Measurements from ENCODE around the gene POMT2. TPM values are rescaled to one million over a fixed set of nuclear protein-coding genes. Genes with fewer than 3 reads are reported as not detected.

POMT2 gene
- total RNA-seq, 6 experiments from 2014 or later = 21.7 to 39.0 (median 27.5) TPM

DNA sequence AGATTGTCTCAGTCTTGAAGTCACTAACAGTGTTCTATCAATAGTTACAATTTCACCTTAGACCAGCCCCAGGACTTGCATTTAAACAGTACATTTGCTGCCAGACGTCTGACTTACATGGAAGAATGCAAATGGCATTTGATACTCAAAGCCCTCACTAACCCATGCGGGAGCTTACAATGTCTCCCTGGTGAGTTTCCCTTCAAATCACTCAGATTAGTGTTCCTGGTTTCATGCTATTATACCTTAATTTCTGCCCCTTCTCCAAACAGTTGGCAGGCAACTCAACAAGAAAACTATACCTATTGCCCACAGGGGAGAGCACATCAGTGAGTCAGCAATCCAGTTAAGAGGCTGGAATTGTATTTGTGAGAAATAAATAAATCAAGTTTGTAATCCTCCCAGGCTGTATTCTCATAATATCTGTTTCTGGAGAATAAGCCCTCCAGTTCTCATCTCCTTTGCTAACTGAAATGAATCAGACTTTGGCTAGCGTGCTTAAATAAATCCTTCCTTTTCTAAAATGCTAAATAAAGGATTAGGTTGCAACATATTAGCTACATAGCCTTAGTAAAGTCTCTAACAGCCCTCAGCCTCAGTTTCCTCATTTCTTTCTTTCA is 23.8 kb upstream of the POMT2 start:
- DNase-seq = no peak
- peaks cover 15% of the 10 kb centered on the region for H3K4me1 Mint-ChIP-seq (ENCODE audit: low read depth)
- H3K9me3 Mint-ChIP-seq = no peaks in the 10 kb centered on the region
- no peak overlapping the region for H3K4me3 Mint-ChIP-seq
- H3K36me3 Mint-ChIP-seq (ENCODE audit: low read depth) = peaks cover 13% of the 10 kb centered on the region; the same call in 1 of the 2 replicates
- H3K27ac Mint-ChIP-seq = no peak overlapping the region
- no peaks in the 10 kb centered on the region; the same call in 1 of the 2 replicates for H3K27me3 Mint-ChIP-seq (ENCODE audit: insufficient read depth)
- TF ChIP-seq, protein P1, sequence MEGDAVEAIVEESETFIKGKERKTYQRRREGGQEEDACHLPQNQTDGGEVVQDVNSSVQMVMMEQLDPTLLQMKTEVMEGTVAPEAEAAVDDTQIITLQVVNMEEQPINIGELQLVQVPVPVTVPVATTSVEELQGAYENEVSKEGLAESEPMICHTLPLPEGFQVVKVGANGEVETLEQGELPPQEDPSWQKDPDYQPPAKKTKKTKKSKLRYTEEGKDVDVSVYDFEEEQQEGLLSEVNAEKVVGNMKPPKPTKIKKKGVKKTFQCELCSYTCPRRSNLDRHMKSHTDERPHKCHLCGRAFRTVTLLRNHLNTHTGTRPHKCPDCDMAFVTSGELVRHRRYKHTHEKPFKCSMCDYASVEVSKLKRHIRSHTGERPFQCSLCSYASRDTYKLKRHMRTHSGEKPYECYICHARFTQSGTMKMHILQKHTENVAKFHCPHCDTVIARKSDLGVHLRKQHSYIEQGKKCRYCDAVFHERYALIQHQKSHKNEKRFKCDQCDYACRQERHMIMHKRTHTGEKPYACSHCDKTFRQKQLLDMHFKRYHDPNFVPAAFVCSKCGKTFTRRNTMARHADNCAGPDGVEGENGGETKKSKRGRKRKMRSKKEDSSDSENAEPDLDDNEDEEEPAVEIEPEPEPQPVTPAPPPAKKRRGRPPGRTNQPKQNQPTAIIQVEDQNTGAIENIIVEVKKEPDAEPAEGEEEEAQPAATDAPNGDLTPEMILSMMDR (IDR thresholded peaks at IDR 0.05) = no peak

- Mint-ChIP-seq H3K9me3 (no peaks in the 10 kb centered on the region), H3K4me3 (no peak overlapping the region), H3K27ac (no peak overlapping the region), H3K36me3 (ENCODE audit: low read depth) (peaks cover 13% of the 10 kb centered on the region; the same call in 1 of the 2 replicates), H3K4me1 (ENCODE audit: low read depth) (peaks cover 22% of the 10 kb centered on the region), H3K27me3 (ENCODE audit: insufficient read depth) (no peaks in the 10 kb centered on the region; the same call in 1 of the 2 replicates)
- DNase-seq = no peak
- TF ChIP-seq, protein P1 (IDR thresholded peaks at IDR 0.05) = no peak
Observed at GRCh38 chr14:77343662-77344061, 23.0 kb upstream of the POMT2 start.

DNA sequence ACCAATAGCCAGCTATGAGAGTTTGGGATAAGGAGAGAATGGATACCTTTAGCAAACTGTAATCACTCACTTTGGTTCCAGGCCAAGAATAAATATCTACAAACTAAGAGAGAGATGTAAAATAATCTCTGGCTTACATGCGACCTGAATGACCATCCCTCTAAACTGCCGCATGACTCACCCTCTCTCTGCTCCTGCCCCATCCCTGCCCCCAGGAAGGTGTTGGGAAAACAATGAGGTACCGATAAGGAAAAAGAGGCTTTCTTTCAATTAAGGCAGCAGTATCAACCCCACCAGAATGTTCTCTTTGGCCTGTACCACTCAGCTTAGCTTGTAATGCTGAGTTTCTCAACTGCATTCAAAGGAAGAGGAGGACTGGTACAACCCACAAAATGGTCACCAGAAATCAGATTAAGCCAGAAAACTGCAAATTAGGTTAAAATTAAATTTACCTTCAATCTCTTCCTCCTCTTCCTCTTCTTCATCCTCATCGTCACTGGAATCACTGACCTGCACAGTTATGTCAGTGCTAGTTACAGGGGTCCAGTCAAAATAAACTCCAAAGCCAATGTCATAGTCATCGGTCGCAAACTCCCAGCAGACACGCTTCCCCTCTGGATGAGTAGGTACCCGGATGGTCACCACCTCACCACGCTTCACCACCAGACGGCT is 22.2 kb upstream of the POMT2 start:
- Mint-ChIP-seq H3K4me3 (no peak overlapping the region), H3K27me3 (ENCODE audit: insufficient read depth) (no peaks in the 10 kb centered on the region; the same call in 1 of the 2 replicates), H3K4me1 (ENCODE audit: low read depth) (peaks cover 22% of the 10 kb centered on the region), H3K36me3 (ENCODE audit: low read depth) (peaks cover 13% of the 10 kb centered on the region; the same call in 1 of the 2 replicates), H3K27ac (no peak overlapping the region), H3K9me3 (no peaks in the 10 kb centered on the region)
- DNase-seq = no peak
- TF ChIP-seq, protein P1 (IDR thresholded peaks at IDR 0.05) = no peak

DNA sequence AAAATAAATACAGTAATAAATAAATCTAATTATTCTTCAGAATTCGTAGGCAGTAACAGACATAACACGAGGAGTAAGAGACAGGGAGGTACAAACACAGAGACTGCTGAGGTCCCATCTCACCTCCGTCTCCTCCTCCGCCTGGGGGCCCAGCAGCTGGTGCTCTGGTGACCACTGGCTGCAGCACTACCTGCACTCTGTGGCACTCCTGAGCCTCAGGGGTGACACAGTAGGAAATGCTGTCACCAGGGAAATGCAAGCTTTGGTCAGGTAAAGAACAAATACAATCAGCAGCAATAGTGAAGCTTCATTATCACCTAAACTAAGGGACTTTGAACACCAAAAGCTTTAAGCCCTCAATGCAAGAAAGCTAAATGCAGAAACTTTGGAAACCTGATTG is 19.7 kb upstream of the POMT2 start:
- H3K36me3 Mint-ChIP-seq (ENCODE audit: low read depth) = peaks cover 13% of the 10 kb centered on the region; the same call in 1 of the 2 replicates
- no peaks in the 10 kb centered on the region; the same call in 1 of the 2 replicates for H3K27me3 Mint-ChIP-seq (ENCODE audit: insufficient read depth)
- H3K9me3 Mint-ChIP-seq = no peaks in the 10 kb centered on the region
- H3K4me1 Mint-ChIP-seq (ENCODE audit: low read depth) = peaks cover 22% of the 10 kb centered on the region
- TF ChIP-seq, protein P1 (IDR thresholded peaks at IDR 0.05) = no peak
- no peak overlapping the region for H3K4me3 Mint-ChIP-seq
- DNase-seq = no peak
- H3K27ac Mint-ChIP-seq = no peak overlapping the region

- Mint-ChIP-seq H3K27me3 (ENCODE audit: insufficient read depth) (no peaks in the 10 kb centered on the region; the same call in 1 of the 2 replicates), H3K9me3 (no peaks in the 10 kb centered on the region), H3K4me1 (ENCODE audit: low read depth) (peaks cover 22% of the 10 kb centered on the region), H3K4me3 (no peak overlapping the region), H3K27ac (peak overlapping the region; percentile 3; the same call in 1 of the 2 replicates), H3K36me3 (ENCODE audit: low read depth) (peaks cover 13% of the 10 kb centered on the region; the same call in 1 of the 2 replicates)
- TF ChIP-seq, protein P1 (IDR thresholded peaks at IDR 0.05) = no peak
- DNase-seq = peak; percentile 63
Observed at GRCh38 chr14:77339407-77339806, 18.7 kb upstream of the POMT2 start.

Measured in HFFc6 (cell line).